Measurements from ENCODE around the gene PAQR7.

Gene PAQR7

DNA sequence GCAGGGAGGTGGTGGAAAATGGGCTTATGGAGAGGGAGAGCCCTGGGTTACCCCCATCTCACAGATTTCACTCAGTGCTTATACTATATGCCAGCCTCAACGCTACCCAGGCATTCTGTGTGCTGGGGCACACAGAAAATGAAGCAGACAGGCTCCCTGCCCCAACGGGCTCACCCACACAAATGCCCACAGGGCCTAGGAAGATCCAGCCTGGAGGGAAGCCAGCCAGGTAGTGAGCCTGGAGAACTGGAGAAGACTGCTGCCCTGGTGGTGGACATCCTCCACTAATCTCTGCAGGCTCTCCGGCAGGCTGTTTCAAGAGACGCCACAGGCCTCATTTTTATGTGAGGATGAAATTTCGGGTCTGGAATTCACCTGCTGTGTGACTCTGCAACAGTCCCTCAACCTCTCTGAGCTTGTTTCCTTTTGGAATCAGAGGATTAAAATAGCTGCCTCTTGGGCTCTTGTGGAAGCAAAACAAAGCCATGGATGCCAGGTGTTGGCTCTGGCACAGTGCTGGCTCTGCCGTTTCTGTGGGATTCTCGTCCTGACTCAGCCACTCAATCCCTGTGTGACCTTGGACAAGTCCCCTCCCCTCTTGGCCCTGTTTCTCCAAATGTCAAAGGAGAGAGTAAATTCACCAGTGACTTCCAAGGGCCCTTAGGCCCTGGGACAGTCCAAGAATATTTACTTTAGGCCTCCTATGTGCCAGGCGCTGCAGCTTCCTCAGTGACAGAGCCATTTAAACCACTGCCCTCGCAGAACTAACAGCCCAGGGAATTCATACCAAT lies 3.6 kb downstream of the PAQR7 start:
- no peak for DNase-seq

DNA sequence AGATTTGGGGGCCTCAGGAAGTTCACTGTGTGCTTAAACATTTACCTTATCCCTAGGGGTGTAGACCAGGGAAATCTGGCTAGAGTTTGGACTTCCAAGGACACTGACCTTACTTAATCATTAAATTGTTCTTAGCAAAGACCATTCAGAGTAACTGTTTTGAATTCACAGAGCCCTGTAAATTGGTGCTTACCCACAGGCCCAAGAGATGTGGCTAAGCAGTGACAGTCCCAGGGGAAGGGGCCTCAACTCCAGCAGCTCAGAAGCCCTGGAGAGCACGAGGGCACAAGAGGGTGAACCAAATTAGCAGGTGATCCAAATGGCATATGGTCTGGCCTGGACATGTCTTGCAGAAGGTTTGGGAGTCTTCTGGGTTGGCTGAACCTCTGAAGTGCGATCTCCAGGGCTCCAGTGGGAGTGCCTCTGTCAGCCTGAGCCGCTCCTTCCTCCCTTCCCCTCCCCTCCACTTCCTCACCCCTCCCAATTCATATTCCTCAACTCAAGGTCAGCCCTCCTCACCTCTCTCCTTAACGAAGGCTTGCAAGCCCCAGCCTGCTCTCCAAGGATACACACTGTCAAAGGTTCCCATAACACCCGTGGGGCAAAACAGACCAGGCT lies 4.3 kb downstream of the PAQR7 start:
- no peak for DNase-seq

DNA sequence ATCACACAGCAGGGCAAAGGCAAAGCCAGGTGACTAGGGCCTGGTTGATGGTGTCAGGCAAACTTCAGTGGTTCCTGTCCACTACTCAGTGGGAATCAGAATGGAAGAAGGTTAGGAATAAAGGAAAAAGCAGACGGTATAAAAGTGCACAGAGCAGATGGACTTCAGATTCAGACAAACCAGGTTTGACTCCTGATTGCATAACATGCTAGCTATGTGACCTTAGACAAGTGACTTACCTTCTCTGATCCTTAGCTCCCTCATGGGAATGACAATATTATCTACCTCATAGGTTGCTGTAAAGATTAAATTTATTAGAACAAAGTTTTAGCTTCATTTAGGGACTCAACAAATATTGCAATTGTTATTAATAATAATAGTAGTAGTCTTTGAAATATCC lies 4.9 kb downstream of the PAQR7 start:
- DNase-seq = no peak

DNA sequence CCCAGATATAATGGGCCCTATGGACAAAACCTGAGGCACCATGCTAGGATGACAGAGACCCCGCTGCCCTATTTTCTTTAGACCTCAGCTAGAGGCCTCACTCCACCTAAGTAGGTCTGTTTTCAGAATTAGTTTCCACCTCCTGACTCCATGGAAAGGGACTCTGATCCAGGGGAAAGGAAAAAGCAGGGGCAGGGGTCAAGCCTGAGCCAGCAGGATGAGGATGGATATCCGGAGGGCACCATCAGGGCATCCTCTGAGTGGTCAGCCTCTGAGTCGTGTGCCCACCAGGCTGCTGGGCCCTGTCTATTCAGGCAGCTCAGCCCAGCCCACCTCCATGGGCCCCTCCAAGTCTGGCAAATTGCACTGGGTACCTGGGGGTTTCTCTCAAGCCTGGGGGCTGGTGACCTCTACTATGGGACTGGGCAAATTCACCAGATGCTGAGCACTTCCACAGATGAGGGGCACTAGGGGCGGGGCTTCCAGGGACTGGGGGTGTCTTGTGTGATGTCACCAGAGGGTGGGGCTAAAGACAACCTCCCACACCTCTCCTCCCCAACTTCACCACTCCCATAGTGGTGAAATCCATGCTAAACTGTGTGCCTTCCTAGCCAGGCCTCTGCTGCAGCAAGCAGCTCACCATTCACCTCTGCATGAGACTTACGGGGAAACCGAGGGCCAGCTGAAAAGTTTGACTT lies 5.5 kb downstream of the PAQR7 start:
- DNase-seq = no peak

DNA sequence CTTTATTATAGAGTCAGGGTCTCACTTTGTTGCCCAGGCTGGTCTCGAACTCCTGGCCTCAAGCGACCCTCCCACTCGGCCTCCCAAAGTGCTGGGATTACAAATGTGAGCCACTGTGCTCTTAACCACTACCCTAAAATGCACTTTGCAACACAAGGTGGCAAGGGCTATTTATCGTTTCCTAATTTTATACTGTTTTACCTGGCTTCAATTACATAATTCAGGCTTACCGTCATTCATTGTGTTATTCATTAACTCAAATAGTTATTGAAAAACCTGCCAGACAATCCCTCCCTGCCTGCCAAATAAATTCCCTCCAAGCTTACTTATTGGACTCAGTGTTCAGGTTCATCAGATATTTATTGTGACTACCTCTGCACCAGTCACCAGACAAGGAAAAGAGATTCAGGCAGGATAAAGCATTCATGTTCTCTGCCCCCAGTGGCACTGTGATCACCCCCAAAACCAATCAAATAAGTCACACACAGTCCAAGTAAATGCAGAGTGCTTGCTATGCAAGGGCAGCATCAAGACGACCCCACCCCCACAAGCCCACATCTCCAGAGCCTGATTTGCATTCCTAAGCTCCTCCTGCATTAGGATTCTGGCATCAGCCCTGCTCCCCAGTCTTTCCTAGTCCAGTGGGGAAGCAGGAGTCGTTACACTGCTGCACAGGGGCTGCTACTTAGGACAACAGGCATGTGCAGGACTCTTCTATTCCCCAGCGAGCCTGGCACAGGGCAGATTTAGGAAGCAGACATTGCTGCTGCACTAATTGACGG lies 8.1 kb downstream of the PAQR7 start:
- DNase-seq = no peak

DNA sequence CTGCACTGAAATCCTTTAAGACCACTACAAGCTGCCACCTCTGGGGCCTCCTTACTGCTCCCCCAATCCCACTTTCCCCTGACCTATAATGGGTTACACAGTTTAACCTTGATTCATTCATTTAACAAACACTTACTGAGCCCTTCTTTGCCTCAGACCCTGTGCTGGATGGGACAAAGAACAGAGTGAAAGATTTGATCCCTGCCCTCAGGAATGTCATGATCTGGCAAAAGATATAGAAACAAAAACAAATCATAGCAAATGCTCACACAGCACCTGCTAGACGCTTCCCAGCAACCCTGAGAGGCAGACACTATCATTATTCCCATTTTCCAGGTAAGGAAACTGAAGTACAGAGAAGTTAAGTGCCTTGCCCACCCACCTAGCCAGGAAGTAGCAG lies 9.2 kb downstream of the PAQR7 start:
- no peak for DNase-seq

DNA sequence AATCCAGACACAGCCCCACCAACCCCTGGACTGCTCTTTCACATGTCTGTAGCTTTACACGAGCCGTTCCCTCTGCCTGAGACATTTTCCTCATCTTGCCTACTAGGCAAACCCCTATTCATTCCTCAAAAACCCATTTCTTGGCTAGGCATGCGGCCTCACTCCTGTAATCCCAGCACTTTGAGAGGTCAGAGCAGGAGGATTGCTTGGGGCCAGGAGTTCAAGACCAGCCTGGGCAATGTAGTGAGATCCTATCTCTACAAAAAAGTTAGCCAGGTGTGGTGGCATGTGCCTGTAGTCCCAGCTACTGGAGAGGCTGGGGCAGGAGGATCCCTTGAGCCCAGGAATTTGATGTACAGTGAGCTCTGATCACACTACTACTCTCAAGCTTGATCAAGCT lies 11.1 kb downstream of the PAQR7 start:
- no peak for DNase-seq

DNA sequence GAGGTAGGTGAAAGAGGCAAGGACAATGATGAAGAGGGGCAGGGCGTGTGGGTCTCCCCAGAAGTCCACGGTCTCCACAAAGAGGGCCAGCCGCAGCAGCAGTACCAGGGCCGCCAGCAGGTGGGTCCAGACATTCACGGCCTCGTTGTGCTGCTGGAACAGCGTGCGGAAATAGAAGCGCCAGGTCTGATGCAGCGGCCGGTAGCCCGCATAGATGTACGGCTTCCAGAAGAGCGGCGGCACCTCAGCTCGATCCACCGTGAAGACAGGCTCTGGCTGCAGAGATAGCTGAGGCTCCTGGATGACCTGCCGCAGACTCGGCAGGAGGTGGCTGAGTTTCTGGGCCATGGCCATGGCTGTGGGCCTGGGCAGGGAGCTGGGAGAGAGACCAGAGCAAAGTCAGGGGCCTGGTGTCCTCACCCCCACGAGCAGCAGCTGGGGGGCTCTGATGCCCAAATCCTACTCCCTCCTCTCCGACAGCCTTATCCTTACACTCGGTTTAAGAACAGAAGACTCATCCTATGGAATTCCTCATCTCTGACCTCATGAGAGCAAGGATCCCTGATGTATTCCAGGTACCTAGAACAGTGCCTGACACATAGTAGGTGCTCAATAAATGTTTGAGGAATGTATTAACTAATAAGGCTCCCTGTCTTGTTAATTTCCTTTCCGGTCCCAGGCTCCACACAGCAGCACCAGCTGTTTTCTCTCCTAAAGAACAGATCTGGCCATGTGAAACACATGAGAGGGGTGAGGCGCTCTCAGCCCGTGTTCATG lies 11.8 kb downstream of the PAQR7 start:
- DNase-seq = no peak

DNA sequence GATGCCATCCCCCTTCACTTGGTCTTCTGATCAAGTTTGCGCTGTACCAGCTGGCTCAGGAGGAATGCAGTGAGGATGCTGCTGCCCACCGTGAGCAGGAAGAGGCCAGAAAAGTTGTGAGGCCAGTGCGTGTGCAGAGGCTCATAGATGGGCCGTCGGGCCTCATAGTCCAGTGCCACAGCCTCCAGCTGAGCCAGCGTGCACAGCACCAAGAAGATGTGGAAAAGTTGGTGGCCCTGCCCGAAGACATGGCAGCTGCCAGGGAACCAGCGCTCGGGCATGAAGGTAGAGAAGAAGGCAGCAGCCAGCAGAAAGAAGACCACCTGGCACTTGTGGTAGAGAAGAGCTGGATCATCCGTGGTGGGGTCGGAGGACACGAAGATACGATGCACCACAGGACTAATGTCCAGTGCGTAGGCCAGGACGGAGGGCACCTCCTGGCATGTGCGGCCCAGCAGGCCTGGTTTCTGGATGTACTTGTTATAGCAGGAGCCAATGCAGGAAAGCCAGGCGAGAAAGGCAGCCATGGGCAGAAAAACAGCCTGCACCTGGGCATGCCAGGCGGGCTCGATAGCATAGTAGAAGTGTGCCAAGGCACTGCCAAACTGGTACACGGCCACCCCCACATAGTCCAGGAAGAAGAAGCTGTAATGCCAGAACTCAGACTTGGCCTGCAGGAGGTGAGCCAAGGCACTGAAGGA lies 12.6 kb downstream of the PAQR7 start:
- no peak for DNase-seq

DNA sequence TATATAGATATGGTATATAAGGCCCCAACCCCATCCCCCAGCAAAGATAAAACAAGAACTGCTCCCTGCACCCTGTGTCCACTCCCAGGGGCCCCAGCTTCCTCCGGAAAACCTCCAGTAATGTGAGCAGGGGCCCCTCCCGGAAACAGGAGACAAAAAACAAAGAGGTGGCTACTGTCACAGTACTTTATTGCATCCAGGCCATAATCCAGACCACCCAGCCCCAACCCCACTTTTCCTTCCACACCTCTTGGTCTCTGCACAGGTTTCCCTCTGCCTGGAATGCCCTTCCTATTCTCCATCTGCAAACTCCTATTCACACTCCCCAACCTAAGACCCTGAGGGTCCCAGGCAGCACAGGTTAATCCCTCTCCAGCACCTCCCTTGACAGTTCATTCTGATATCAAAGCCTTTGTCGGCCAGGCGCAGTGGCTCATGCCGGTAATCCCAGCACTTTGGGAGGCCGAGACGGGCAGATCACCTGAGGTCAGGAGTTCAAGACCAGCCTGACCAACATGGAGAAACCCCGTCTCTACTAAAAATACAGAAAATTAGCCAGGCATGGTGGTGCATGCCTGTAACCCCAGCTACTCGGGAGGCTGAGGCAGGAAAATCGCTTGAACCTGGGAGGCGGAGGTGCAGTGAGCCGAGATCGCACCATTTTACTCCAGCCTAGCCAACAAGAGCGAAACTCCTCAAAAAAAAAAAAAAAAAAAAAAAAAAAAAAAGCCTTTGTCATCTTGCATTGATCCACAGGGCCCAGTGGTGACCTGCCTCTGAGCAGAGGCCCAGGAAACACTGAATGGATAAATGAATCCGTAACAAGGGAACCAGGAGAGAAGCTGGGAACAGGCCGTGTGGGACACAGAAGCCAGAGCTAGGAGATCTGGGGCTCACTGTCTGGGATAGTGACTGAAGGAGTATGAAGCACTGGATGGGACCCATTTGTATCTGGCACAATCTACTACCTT lies 13.9 kb downstream of the PAQR7 start:
- DNase-seq = no peak

DNA sequence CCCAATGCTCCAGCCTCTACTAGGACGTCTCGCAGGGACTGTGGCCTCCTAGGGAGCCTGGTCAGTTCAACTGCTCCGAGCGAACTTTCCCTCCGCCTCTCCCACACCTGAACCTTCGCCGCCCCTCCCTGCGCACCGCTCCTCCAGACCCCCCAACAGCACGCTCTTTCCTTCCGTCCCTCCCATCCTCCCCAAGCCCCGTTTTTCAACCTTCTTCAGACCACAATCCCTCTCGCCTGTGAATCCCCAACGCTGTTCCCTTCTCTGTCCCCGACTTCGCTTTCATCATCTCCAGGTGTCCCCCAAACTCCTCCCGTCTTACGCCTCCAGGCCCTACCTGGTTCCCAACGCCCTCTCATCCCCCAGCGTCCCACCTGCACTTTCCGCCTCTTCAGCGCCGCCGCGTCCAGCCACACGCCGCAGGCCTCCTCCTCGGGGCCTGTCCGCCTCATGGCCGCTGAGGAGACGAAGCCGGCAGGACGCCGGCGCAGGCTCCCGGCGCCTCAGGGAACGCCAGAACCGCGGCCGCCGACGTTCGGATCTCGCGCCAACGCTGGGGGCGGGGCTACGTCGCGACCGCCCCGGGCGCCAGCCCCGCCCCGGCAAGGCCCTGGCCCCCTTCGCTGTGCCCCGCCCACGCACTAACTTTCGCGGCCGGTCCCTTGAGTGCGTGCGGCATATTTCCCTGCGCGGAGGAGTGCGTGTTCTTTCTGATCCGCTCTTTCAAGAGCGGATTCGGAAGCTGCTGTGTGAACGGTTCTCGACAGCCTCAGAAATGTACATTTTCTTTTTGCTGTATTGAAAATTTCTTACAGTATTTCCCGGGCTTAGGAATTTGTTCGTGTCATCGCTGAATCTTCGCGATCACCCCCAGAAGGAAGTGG lies 16.4 kb downstream of the PAQR7 start, which contains the start of gene AUNIP:
TSS of gene AUNIP (minus strand) at position 552 of the 884 bp plus-strand sequence. CDS start at position 452, 100 bp downstream.
- peak; percentile 68 to 96 for DNase-seq

DNA sequence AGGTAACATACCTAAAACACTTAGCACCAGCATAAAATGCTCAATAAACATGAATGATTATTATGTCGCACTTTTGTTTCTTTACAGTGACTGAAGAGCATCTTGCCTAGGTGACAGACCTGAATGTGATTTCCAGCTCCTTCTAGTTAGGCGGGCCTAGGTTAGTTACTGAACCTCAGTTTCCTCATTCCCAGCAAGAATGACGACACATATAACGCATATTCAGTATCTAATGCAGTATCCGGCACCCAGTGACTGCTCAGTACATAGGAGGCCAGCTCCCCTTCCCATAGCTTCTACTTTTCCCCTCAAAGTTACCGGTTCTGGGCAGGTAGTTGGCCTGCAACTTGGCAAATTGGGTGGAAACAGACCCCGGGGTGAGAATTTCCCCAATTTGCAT lies 17.0 kb downstream of the PAQR7 start:
- no peak for DNase-seq

DNA sequence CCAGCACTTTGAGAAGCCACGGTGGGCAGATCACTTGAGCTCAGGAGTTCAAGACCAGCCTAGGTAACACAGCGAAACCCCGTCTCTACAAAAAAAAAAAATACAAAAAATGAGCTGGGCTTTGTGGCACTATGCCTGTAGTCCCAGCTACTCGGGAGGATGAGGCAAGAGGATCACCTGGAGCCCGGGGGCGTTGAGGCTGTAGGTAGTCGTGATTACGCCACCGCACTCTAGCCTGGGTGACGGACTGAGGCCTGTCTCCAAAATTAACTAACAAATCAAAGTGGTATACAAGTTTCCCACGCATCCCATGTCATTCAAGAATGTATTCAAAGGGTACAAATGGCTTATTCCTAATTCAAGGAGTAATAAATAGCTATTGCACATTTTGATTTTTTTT lies 18.7 kb downstream of the PAQR7 start:
- no peak for DNase-seq

DNA sequence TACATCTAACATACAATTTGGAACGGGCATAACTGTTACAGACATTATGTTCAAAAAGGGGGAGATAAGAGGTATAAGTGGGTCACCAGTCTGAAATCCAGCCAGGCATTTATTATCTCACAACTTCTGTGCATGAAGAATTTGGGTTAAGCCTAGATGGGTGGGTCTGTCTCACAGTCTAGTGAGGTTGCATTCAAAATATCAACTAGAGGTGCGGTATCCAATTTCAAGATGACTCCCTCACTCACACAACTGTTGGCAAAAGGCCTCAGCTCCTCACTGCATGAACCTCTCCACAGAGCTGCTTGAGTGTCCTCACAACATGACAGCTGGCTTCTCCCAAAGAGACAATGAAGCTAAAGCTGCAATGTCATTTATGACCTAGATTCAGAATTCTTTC lies 21.0 kb downstream of the PAQR7 start:
- DNase-seq = peak in 1 of 2 experiments; percentile 30

DNA sequence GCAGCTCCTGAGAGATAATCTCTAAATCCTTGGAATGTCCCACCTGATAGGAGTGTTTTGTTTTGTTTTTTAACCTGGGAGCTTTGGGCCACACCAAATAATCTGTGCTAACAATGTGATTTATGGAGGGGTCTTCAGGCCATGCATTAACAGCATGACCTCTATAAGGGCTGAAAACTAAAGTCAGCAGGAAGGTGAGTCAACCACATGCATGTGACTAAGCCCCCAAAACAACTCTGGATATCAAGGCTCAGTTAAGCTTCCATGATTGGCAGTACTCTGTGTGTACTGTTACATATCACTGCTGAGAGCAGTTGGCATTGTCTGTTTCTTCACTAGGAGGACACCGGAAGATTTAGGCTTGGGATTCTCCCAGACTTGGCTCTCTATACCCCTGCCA lies 27.0 kb downstream of the PAQR7 start:
- DNase-seq = no peak

DNA sequence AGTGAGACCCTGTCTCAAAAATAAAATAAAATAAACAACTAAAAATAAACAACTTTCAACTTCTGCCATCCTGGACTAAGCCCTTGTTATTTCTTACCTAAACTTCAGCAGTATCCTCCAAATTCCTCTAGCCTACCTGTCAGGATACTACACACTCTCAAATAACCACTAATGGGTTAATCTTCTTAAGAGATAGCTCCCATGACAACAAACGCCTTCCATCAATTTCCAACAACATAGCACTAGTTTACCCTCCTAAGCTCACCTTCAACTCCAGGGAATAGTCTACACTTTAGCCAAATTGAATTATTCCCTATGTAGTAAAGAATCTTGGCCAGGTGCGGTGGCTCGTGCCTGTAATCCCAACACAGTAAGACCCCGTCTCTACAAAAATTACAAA lies 27.6 kb downstream of the PAQR7 start:
- no peak for DNase-seq

DNA sequence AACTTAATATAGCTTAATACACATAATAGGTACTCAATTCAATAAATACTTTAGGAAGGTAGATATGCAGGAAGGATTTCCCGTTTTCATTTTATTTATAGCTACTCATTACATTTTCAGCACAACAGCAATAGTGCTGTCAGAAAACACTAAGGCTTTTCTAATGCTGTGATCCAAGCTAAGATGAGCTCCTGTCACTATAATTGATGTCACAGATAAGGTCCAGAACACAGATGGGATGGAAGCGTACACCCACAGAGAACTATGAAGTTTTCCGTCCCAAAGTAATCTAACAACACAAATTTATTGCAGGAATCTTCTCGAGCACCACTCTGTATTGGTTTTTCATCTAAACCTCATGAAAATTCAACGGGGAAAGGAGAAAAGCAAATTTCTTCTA lies 29.8 kb downstream of the PAQR7 start:
- no peak for DNase-seq

DNA sequence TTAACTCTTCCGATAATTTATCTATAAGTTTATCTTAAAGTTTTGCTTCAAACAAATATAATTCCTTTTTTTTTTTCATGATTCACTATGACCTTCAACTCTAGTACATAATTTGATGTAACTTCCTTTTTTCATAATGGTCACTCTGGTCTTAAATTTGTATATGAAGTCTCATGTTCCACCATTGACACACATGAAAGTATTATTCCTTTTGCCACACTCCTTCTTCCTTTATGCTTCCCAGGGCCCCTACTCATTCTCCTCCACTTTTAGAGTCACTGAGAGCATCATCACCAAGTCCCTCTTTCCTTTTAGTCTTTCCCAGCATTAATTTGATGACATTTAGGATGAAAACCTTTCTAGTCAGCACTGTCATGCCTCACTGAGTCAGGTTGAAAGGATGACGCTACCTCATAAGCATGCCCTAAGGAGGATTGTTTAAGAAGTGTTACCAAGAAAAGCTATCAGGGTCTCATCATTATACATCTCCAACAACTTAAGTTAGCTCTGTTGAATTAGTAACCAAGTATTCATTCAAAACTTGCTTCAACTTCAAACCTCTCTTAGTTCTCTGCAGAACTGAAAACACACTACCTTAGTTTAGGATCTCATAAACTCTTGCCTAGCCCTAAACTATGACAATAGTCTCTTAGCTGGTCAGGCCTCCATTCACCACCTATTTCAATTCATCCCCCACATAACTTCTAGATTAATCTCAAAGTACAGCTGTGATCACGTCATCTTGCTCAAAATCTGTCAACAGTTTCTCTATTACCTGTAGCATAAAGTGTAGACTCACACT lies 30.8 kb downstream of the PAQR7 start:
- DNase-seq = no peak

DNA sequence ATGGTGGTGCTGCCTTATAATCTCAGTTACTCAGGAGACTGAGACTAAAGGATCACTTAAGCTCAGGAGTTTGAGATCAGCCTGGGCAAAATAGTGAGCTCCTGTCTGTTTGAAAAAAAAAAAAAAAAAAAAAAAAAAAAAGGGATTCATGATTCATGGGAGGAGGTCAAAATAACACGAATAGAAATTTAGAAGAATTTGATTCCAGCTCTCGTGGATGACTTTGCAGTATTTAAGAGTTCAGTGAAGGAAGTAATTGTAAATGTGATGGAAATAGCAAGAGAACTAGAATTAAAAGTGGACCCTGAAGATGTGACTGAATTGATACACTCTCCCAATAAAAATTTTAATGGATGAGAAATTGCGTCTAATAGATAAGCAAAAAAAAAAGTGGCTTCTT lies 32.0 kb downstream of the PAQR7 start:
- no peak for DNase-seq

All from NCI-H446 (cell line).